HG03196 (cell line): Measurements from ENCODE around the gene HINT3.
A peak's percentile ranks its signal among the peaks of the same experiment; 100 is the strongest.
"Not testable (repeated sequence)": the region's sequence is repeated elsewhere in the genome, so short reads cannot be mapped to it uniquely, and the experiment has no call there.

Experiments used
- ATAC-seq: cut with Tn5 transposase; IDR thresholded peaks from one replicate; pipeline ENCODE4 v1.9.1; 2021; ENCODE audit not compliant: unreplicated experiment

HINT3 gene

DNA sequence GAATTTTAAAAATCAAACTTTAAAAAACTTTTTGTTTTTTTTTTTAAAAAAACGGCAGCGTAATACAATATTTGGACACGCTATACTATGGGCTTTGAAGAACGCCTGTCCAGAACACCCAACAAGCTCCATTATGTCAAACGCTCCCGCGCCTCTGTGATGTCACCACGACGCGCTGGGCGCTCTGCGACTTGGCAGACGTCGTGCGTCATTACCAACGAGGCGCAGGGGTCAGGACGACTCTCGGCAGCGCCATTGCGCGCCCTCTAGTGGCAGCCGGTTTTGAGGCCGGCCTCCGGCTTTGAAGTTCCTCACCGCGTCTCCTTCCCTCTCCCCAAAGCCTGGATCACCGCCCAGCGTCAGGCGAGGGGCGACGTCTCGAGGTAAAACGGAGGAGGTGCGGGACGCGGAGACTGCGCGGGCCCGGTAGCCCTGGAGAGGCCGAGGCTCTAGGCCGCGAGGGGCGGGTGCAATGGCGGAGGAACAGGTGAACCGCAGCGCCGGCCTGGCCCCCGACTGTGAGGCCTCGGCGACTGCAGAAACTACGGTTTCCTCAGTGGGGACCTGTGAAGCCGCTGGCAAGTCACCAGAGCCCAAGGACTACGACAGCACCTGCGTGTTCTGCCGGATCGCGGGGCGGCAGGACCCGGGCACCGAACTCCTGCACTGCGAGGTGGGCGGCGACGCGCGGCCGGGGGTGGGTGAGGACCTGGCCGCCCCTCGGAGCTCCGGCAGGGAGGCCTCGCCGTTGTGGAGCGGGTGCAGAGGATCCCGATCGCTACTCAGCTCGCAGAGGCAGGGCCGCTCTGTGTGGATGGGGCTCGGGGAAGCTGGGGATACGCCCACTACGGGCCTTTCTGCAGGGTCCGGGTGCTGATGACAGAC, at the start of gene HINT3:
Gene HINT3 (plus strand): TSS at position 265 of the 885 bp plus-strand sequence. CDS start 208 bp downstream, at position 473.
- peak; percentile 92 for ATAC-seq

DNA sequence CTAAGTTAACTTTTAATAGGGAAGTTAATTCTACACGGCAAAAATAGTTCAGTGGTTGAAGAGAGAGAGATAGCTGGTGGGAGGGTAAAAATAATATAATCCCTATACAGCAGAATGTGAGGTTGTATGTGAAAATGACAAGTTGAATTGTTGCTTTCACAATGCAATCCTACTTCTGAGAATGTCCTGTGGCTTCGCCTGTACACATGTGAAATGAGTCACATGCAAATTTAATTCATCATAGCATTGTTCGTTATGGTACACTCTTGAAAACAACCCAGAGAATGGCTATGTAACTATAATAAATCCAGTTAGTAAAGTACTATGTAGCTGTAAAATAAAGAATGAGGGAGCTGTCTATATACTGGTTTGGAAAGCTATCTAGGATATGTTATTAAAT, 46.0 kb upstream of the HINT3 start:
- peak; percentile 98 for ATAC-seq

DNA sequence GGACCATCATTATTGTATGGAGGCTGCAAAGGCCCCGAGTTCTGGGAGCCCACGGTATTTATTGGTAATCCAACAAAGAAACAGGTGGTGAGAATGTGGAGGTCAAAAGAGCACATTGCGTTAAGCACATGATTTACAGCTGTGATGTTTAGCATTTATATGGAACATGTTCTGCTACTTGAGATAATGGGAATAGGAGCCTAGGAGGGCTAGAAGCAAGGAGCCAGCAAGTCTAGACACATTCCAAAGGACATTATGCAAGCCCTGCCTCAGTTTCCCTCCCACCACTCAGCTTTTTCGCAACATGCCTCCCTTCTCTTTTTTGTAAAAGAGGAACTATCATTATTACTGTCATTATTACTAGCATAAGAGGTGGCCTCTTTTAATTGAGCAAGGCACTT, 45.5 kb upstream of the HINT3 start:
- not testable (repeated sequence) for ATAC-seq

DNA sequence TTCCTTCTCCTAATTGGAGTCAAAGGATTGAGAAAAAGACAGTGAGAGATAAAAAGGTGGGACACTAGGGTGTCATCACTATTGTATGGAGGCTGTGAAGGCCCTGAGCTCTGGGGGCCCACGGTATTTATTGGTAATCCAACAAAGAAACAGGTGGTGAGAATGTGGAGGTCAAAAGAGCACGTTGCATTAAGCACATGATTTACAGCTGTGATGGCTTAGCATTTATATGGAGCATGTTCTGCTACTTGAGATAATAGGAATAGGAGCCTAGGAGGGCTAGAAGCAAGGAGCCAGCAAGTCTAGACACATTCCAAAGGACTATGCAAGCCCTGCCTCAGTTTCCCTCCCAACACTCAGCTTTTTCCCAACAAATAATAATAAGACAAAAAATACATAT, 44.1 kb upstream of the HINT3 start:
- not testable (repeated sequence) for ATAC-seq

DNA sequence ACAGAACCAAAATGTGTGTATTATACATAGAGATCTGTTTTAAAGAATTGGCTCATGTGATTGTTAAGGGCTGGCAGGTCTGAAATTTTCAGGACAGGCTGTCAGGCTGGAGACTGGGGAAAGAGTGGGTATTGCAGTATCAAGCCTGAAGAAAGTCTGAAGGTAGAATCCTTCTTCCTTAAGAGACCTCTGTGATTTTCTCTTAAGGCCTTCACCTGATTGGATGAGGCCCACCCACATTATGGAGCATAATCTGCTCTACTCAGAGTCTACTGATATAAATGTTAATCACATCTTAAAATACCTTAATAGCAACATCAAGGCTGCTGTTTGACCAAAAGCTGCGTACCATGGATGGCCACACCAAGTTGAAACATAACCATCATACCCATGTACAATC, 43.4 kb upstream of the HINT3 start:
- ATAC-seq = no peak

DNA sequence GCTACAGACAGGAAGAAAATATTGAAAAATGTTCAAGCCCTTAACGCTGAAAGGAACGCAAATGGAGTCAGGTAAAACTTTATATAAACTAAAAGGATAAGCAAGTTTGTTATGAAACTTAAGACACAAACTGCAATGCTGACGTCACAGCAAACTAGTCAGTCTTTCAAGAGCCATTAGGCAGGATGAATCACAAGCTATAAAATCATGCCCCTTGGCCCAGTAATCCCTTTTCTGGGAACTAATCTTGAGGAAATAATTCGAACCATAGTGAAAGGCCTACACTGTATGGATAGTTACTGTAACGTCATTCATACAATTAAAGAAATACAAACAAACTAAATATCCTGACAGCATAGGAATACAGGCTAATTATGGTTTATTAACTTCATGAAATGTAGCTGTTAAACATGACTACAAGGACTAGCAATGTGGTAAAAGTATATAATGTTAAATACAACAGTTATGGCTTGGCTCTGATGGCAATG, 42.7 kb upstream of the HINT3 start:
- no peak for ATAC-seq

DNA sequence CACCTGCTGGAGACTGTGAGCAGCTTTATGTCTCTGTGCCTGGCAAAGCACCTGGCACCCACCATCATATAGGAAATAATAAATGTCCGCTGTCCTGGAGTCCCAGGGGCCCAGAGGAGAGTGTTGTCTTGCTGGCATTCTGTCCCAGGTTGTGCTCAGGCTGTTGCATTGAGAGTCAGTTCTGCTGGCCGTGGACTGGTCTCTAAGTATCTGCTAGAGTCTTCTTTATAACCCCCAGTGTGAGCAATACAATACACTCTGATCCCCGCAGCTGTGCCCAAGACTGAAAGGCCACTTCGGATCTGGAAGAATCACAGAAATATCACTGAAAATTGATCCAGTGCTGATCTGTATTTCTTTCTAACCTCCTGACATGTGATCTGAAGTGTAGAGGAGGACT, 38.3 kb upstream of the HINT3 start:
- no peak for ATAC-seq

DNA sequence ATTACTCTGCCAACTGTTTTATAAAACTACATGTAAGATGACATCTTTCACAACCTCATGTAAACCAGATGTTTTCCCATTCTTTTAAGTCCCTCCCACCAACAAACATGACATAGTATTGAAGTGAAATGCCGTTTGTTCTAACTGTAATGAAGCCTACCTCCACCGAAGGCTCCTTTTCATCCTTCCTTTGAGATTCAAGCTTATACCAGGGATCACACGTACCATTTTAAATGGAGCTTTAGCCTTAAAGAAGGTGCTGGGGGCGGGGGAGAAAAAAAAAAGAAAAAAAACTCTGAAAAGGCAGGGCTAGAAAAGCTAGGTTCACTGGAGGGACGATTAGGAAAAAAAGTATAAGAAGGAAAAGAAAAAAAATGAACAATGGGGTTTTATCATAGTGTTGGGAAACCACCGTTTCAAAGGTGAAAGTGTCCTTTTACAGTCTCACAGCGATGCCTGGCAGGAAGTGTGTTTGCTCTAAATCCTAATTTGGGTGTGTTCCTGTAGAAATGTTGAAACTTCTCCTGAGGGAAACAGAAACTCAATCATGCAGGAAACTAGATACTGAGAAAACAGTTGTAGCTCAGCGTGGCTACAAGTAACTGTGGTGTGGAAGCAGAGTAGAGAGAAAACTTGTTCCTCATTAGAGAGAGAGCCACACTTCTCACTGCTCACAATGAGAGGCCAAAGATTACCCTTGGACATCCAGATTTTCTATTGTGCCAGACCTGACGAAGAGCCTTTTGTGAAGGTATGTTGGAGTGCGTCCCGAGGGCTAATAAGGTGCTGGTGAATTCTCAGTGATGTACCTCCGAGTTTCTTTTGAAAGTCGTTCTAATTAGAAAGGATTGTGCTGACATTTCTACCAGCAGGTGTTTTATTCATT, 37.6 kb upstream of the HINT3 start:
- ATAC-seq = peak; percentile 95

DNA sequence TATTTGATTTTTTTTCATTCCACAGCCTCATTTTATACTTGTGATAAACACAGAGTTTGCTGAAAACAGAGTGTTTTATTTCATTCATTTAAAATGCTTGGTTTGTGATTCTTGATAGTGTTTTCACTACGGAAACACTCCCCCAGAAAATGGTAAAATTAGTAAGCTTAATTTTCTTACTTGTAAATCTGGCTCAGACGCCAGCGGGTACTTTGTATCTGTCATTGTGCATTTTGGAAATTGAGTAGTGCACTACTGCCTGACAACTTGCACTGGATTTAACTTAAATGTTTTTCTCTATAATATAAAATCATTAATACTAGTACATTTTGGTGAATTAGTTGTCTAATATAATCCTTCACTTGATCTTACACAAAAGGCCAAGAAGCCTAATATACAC, 37.0 kb upstream of the HINT3 start:
- no peak for ATAC-seq

DNA sequence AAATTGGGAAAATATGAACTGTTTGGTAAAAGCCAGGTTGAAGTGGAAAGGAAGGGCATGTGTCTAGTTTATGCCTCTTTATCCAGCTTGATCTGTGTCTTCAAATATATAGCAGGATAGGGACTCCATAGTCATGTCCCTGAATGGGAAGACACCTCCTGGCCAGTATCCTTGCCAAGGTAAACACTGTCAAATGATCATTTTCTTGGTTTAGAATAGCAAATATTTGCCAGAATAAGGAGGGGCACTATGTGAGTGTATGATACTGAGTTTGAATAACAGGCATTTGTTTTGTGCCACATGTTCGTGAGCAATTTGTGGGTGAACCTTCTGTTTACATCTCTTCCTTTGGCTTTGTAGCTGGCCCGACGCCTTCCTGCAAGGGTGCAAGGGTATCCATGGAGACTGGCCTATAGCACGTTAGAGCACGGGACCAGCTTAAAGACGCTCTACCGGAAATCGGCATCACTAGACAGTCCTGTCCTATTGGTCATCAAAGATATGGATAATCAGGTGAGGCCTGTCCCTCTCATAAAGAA, 34.2 kb upstream of the HINT3 start:
- no peak for ATAC-seq

DNA sequence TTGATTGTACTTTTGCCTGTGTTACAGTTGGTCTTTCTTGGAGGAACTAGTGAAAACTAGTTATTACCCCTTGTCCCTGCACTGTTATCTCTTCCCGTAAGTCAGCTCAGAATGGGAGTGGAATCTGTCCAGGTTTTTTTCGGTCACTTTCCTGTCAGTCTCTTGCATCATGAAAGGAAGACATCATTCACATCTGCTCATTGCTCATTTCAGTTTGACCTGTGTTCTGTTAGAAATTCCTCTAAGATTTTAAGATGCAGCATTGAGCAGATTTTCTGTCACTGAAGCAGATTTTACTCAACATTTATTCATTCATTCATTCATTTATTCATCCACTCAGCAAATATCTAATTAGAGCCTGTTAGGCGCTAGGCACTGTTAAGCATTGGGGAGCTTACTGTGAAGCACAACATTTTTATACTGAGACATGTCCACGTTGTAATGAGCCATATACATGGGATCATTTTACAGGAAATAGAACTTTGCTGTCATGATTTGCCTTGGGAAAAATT, 33.1 kb upstream of the HINT3 start:
- no peak for ATAC-seq

DNA sequence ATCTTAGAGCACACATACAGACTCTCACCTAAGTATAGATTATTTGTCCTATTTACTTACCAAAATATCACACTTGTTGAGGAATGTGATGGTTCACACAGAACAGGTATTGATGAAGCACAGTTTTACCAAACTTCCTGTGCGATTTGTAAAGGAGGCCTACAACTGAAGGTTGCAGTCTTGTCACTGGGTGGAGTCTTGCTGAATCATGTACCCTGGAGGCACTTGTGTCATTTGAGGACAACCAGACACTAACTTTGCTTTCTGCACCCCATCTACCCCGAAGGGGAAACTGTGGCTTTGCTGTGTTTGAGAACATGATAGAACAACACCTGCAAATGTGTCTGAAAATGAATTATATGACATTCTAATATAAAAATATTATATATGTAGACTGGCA, 32.4 kb upstream of the HINT3 start:
- no peak for ATAC-seq

DNA sequence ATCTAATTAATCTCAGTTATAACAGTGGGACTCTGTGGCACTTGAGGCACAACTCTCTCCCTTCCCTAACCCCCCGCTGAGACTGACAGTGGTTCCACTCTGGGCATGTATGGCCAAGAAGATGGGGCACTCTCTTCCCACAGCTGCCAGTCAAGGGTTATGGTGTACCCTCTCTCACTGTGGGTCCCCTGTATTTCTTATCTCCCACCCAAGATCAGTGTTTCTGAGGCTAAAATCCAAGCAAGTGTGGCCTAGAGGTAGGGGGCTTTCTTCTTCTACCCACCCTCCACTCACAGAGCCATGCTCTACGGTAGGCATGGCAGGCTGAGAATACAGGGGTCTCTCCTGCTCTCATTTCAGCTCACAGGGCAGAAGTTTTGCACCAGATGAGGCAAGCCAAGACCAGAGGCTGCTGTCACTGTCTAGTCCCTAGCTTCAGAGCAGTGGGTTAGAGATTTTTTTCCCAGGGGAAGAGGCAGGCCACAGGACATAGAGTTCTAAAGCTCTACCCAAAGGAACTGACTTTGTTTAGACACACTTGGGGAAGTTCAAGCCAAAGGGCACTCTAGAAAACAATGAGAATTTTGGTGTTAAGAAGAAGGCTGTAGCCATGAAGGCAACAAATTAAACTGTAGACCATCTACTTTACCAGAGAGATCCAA, 31.7 kb upstream of the HINT3 start:
- no peak for ATAC-seq

DNA sequence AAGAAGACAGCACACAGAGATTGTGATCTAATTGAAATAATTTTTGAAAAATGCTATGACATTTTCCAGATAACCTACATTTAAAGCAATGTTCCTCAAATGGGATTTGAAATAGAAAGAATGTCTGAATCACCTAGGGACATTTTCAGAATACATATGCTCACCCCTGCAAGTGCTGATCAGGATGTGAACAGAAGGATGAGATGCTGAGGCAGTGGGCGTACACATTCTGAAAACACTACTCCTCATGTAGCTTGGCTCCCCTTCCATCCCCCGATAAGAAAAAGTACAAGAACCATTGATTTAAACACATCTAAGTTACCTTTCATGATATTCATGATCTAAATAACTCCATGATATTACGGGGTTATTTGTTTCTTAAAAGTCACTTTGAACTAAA, 29.9 kb upstream of the HINT3 start:
- ATAC-seq = no peak

DNA sequence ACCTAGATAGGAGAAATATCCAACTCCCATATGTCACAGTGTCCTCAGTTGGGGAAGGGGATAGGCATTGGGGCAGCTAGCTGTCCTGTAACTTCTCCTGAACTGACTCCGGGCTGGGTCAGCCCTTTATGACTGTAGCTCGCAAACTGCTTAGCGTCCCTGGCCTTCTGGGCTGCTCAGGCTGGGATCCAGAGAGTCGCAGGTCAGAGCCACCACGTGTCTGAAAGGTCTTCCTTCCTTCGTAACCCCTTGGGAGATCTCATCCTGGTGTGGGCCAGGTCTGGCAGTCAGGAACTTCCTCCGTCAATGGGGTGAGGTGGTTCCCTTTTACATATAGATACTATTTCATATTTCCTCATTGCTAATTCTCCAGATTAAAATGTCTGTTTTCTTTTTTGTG, 28.8 kb upstream of the HINT3 start:
- no peak for ATAC-seq

DNA sequence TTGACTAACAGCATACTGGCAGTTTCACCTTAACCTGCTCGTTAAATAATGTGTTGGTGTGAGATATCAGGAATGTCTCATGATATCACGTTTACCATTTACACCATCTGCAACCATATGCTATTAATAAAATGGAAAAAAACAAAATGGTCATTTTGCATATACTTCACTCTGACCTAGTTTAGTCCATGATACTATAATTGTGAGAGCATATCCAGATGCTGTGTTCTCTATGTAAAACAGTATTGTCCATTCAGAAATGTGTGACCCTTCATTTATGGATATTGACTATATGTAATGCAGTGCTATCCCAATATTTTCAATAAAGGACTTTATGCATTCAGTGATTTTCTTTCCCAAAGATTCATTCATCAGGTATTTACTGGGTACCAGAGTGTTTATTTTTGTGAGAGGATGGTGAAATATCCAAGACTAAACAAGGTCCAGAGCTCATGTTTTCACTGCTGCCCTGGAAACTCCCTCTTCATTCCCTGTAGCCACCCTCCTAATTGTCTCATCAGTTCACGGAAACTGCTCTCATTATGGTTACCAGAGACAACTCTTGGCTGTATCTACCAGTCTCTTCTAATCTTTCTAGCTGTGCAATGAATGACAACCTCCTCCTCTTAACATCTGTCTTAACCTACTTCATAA, 25.7 kb upstream of the HINT3 start:
- no peak for ATAC-seq

DNA sequence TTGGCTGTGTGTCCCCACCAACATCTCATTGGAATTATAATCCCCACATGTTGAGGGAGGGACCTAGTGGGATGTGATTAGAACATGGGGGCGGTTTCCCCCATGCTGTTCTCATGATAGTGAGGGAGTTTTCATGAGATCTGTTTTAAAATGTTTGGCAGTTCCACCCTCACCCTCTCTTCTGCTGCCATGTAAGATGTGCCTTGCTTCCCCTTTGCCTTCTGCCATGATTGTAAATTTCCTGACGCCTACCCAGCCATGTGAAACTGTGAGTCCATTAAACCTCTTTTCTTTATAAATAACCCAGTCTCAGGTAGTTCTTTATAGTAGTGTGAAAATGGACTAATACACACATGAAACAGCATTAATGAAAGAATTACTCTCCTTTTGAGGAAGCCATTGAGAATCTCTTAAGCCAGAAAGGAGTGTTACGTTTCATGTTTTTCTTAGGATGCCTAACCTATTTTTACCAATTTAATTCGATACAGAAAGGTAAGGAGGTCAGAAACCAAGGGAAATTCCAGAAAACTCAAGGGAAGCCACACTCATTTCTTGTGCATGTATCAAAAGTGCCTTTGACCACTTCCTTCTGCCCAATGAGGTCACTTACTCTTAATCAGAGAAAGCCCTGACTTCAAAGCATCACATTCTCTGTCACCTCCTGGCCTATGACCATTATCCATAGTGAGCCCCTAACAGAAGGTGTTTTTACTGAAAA, 24.7 kb upstream of the HINT3 start:
- peak; percentile 81 for ATAC-seq

DNA sequence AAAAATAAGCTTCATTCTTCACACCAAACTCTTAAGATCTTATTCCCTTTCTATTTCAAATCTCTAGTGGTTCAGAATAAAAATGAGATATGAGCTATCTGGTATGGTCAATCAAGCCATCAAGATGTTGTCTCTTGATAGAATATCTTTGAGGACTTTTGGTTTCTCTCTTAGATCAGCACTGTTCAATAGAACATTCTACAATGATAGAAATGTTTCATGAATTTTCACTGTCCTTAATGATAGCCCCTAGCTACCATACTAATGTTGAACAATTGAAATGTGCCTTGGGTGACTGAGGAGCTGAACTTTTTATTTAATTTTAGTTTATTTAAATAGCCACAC, 24.1 kb upstream of the HINT3 start:
- no peak for ATAC-seq

DNA sequence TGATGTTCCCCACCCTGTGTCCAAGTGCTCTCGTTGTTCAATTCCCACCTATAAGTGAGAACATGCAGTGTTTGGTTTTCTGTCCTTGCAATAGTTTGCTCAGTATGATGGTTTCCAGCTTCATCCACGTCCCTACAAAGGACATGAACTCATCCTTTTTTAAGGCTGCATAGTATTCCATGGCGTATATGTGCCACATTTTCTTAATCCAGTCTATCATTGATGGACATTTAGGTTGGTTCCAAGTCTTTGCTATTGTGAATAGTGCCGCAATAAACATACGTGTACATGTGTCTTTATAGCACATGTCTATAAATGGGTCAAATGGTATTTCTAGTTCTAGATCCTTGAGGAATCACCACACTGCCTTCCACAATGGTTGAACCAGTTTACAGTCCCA, 21.1 kb upstream of the HINT3 start:
- not testable (repeated sequence) for ATAC-seq

DNA sequence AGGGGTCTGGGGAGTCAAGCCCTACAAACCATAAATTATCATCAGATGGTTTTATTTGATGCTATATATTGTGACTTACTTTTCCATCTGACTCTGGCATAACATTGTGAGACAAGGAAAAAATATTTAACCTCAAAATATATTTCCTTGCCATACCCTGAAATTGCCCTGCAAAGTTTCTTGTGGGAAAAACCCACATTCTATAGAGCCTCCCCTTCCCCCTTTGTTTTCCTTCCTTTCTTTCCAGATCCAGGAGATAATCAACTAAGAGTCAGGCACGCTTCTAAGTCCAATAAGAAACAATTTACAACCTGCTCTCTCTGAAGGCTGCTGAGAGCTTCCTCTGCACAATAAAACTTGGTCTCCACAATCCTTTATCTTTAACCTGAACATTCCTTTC, 17.5 kb upstream of the HINT3 start:
- no peak for ATAC-seq
